ENCODE data around the gene IRF2BP1.
A peak's percentile ranks its signal among the peaks of the same experiment; 100 is the strongest.

The IRF2BP1 gene

DNA sequence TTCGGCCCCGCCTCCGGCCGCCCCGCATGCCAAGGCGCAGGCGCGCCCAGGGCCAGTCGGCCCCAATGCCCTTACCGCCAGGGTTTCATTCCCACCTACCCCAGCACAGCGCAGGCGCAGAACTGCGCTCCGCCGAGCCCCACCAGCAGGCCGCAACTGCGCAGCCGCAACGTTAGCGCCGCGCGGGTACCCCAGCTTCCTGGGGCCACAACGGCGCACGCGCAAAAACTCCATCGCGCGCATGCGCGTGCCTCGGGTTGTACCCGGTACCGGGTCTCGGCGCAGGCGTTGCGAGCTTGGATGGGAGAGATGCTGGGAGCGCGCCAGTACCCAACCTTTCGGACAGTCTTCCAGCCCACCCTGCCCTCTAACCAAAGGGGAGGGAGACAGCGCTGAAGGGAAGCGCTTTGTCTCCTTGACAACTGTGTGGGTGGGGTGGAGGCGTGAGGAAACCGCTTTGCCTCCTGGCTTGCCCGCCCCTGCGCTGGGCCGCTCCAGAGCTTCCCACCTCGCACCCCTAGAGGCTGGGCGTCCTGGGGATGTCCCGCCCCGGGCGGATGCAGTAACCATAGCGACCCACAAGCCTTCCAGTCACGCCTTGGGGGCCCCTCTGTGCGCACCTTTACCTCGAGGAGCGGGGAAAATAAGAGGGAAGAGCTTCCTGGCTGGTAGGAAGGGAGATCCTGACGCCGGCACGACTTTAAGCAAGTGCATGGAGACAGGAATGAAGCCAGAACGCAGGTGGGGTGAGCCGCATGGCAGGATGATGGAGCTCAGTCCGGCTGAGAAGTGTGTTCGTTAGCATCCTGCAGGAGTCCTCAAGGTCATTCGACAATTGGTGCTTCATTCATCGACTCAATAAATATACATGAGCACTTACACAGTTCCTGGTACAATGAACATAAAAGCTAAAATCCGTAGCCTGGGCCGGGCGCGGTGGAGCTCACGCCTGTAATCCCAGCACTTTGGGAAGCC is 17.0 kb upstream of the IRF2BP1 start:
- peak; percentile 98 for DNase-seq (ENCODE audit: low read depth)
- peak overlapping the region; percentile 86 for H3K4me3 ChIP-seq (ENCODE audit: low read depth, low read length)
- TF ChIP-seq, protein P1, sequence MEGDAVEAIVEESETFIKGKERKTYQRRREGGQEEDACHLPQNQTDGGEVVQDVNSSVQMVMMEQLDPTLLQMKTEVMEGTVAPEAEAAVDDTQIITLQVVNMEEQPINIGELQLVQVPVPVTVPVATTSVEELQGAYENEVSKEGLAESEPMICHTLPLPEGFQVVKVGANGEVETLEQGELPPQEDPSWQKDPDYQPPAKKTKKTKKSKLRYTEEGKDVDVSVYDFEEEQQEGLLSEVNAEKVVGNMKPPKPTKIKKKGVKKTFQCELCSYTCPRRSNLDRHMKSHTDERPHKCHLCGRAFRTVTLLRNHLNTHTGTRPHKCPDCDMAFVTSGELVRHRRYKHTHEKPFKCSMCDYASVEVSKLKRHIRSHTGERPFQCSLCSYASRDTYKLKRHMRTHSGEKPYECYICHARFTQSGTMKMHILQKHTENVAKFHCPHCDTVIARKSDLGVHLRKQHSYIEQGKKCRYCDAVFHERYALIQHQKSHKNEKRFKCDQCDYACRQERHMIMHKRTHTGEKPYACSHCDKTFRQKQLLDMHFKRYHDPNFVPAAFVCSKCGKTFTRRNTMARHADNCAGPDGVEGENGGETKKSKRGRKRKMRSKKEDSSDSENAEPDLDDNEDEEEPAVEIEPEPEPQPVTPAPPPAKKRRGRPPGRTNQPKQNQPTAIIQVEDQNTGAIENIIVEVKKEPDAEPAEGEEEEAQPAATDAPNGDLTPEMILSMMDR (IDR thresholded peaks at IDR 0.05; ENCODE audit: insufficient read depth, low read depth, low read length, missing control alignments), result no peak

DNA sequence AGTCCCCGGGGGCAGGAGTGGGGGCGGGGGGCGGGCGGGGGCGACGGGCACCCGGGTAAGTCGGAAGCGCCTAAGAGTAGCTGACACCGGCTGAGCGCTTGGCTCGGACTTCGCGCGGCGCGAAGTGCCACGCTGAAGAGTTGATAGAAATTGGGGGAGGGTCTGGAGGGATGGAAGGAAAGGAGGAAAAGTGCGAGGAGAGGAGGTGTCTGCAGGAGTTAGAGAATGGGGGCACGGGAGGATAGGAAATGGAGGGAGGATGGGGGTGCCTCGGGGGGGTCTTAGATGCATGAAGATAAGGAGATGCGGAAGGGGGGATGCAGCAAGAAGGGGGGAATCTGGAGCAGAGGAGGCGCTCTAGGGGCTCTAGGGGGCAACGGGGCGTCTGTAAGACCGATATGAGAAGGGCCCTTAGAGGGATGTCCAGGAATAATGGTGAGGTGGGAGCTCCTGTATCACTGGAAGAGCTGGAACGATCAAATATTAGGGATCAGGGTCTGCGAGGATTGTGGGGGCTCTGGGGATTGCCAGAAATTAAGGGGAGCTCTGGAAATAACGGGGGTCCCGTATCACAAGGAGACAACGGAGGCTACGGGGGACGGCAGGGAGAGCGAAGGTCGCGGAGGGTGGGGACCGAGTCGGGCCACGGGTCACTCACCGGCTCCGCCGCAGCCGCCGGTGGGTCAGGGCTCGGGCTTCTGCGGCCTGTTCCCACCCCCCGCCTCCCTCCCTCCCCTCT is 16.1 kb upstream of the IRF2BP1 start, which contains the start of gene MYPOP:
TSS of gene MYPOP (minus strand) at position 702 of the 739 bp plus-strand sequence. CDS start 840 bp downstream, outside the sequence.
- DNase-seq (ENCODE audit: low read depth), result no peak
- peak within 1 kb of the TSS; percentile 86 for H3K4me3 ChIP-seq (ENCODE audit: low read depth, low read length)
- TF ChIP-seq, protein P1 (IDR thresholded peaks at IDR 0.05; ENCODE audit: insufficient read depth, low read depth, low read length, missing control alignments), result no peak

DNA sequence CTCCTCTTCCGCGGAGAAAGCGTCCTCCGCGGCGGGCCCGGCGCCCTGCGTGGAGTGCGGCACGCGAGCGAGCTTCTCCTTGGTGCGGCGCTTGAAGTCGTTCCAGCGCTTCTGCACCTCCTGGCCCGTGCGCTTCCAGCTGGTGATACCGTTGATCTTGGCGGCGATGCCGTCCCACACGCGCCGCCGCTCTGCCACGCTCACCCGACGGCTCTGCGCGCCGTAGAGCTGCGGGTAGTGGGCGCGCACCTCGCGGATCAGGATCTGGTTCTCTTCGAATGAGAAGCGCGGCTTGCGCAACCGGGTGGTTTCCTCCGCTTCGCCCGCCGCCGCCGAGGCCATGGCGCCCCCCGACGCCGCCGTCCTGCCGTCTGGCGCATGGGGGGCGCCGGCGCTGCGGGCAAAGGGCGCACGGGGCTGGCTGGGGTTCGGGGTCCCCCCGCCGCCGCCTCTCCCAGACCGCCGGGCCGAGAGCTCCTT is 15.5 kb upstream of the IRF2BP1 start:
- TF ChIP-seq, protein P1 (IDR thresholded peaks at IDR 0.05; ENCODE audit: insufficient read depth, low read depth, low read length, missing control alignments), result no peak
- DNase-seq (ENCODE audit: low read depth), result no peak
- peak overlapping the region; percentile 86 for H3K4me3 ChIP-seq (ENCODE audit: low read depth, low read length)

DNA sequence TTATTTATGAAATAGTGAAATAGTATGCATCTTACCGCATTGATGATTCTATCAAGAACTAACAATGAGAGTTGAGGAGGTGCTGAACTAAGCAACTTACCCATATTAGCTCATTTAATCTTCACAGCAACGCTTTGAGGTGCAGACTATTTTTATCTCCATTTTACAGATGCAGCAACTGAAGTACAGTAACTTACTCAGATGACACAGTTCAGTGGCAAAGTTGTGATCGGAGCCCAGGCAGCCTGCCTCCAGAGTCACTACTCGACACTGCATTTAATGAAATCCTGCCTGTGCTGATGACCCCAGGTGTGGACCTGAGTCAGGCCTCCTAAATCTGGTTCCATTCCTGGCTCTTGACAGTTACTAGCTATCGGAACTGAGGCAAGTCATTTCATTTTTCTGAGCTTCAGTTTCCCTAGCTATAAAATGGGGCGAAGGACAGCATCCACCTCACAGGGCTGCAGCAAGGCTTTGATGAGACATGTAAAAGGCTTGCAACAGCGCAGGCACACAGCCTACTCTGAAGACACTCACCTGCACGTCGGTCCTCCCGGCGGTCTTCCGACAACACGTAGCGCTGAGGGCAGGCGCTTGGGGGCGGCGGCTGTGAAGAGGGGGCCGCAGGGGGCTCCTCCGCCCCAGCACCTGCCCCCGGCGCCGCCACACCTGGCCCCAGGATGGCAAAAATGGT is 14.9 kb upstream of the IRF2BP1 start:
- DNase-seq (ENCODE audit: low read depth), result no peak
- peak overlapping the region; percentile 86; the same call in 1 of the 2 replicates for H3K4me3 ChIP-seq (ENCODE audit: low read depth, low read length)

DNA sequence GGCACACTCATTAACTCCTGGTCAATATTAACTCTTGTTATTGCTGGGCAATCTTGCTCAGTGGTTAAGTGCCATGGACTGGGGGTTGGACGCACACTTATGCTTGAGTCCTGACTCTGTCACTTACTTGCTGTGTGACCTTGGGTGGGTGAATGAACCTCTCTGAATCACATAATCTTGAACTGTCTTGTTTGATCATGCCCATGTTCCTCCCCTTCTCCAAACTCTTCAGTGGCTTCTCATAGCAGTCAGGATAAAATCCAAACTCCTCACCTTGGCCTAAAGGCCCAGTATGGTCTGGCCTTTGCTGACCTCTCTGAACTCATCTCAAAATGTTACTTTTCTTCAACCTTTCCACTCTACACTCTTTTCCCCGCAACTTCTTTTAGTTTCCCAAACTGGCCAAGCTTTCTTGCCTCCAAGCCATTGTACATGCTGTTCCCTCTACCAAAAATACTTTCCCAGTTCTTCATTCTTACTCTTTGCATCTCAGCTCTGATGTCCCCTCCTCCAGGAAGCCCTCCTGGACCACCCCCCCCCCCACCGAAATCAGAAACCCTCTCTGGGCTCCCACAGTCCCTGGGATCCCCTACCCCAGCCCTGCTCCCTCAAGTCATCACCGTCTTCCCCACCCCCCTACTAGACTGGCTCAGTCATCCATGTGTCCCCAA is 14.1 kb upstream of the IRF2BP1 start:
- no peak overlapping the region for H3K4me3 ChIP-seq (ENCODE audit: low read depth, low read length)
- DNase-seq (ENCODE audit: low read depth), result no peak
- TF ChIP-seq, protein P1 (IDR thresholded peaks at IDR 0.05; ENCODE audit: insufficient read depth, low read depth, low read length, missing control alignments), result no peak

More for the DNA sequence above, 14.9 kb upstream of the IRF2BP1 start:
- TF ChIP-seq, protein P1 (IDR thresholded peaks at IDR 0.05; ENCODE audit: insufficient read depth, low read depth, low read length, missing control alignments), result no peak

DNA sequence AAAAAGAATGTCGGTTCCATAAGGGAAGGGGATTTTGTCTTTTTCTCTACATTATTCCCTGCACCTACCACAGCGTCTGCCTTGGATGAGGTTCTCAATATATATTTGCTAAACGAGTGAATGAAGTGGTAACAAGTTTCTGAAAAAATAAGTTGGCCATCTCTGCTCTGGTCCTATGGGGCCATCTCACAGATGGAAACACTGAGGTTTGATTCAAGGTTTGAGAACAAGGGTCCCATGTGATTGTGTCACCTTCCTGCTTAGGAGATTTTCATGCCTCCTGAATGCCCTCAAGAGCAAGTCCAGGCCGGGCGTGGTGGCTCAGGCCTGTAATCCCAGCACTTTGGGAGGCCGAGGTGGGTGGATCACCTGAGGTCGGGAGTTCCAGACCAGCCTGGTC is 13.3 kb upstream of the IRF2BP1 start:
- no peak for DNase-seq (ENCODE audit: low read depth)
- TF ChIP-seq, protein P1 (IDR thresholded peaks at IDR 0.05; ENCODE audit: insufficient read depth, low read depth, low read length, missing control alignments), result no peak
- H3K4me3 ChIP-seq (ENCODE audit: low read depth, low read length), result no peak overlapping the region

All from GM12865 (cell line).